ENCODE data around the gene DENND5B. TPM values are rescaled to one million over a fixed set of nuclear protein-coding genes. Genes with fewer than 3 reads are reported as not detected.
"Not testable (repeated sequence)": the region's sequence is repeated elsewhere in the genome, so short reads cannot be mapped to it uniquely, and the experiment has no call there.

DENND5B gene
- total RNA-seq, 1 donor, result 18.8 TPM

DNA sequence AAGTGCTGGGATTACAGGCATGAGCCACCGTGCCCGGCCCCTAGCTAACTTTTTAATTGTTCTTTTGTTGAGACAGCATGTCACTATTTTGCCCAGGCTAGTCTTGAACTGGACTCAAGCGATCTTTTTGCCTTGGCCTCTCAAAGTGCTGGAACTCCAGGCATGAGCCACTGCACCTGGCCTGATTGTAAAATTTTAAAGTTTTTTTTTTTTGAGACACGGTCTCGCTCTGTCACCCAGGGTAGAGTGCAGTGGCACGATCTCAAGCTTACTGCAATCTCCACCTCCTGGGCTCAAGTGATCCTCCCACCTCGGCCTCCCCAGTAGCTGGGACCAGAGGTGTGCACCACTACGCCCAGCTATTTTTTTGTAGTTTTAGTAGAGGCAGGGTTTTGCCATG lies 185.9 kb downstream of the DENND5B start:
- Histone ChIP-seq H3K79me2 (ENCODE audit: insufficient read depth, low read length) (no peaks in the 10 kb centered on the region), H3K36me3 (ENCODE audit: insufficient read depth, low read length) (peaks cover 5% of the 10 kb centered on the region), H3K27me3 (ENCODE audit: insufficient read depth, low read length) (no peaks in the 10 kb centered on the region), H3K27ac (ENCODE audit: low read depth, low read length) (no peak overlapping the region), H3K4me2 (ENCODE audit: insufficient read depth, low read length) (no peak overlapping the region), H3K4me3 (ENCODE audit: insufficient read depth, low read length) (no peak overlapping the region), H3K4me1 (ENCODE audit: insufficient read depth, low read length) (peaks cover 4% of the 10 kb centered on the region), H3K9me3 (ENCODE audit: low read depth, low read length) (no peaks in the 10 kb centered on the region), H2AFZ (ENCODE audit: low read length) (no peak overlapping the region), H4K20me1 (ENCODE audit: insufficient read depth, low read length) (no peaks in the 10 kb centered on the region)
- DNase-seq (ENCODE audit: insufficient read length, low spot score, missing footprints), result no peak
- TF ChIP-seq, protein P1, sequence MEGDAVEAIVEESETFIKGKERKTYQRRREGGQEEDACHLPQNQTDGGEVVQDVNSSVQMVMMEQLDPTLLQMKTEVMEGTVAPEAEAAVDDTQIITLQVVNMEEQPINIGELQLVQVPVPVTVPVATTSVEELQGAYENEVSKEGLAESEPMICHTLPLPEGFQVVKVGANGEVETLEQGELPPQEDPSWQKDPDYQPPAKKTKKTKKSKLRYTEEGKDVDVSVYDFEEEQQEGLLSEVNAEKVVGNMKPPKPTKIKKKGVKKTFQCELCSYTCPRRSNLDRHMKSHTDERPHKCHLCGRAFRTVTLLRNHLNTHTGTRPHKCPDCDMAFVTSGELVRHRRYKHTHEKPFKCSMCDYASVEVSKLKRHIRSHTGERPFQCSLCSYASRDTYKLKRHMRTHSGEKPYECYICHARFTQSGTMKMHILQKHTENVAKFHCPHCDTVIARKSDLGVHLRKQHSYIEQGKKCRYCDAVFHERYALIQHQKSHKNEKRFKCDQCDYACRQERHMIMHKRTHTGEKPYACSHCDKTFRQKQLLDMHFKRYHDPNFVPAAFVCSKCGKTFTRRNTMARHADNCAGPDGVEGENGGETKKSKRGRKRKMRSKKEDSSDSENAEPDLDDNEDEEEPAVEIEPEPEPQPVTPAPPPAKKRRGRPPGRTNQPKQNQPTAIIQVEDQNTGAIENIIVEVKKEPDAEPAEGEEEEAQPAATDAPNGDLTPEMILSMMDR (IDR thresholded peaks at IDR 0.05; ENCODE audit: extremely low read depth, low read depth, low read length), result no peak

DNA sequence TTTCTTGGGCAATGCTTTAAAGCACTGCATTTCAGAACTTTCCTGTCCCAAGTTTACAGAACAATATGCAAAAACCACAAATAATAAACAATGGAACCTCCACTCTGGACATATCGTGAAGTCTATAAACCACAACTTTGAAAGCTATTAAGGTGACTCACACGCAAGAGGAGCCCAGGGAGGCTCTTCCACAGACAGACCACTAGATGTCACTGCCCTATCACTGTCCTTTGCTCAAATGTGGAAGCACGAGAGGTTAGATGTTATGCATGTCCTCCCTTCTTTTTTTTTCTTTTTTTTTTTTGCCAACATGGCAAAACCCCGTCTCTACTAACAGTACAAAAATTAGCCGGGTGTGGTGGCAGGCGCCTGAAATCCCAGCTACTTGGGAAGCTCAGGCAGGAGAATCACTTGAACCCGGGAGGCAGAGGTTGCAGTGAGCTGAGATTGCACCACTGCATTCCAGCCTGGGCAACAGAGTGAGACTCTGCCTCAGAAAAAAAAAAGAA lies 187.8 kb downstream of the DENND5B start:
- TF ChIP-seq, protein P1 (IDR thresholded peaks at IDR 0.05; ENCODE audit: extremely low read depth, low read depth, low read length), result peak; percentile 91
- H3K9me3 ChIP-seq (ENCODE audit: low read depth, low read length); H3K4me3 ChIP-seq (ENCODE audit: insufficient read depth, low read length); H4K20me1 ChIP-seq (ENCODE audit: insufficient read depth, low read length); H2AFZ ChIP-seq (ENCODE audit: low read length); H3K27me3 ChIP-seq (ENCODE audit: insufficient read depth, low read length); H3K36me3 ChIP-seq (ENCODE audit: insufficient read depth, low read length); H3K4me1 ChIP-seq (ENCODE audit: insufficient read depth, low read length); H3K79me2 ChIP-seq (ENCODE audit: insufficient read depth, low read length); H3K27ac ChIP-seq (ENCODE audit: low read depth, low read length): not testable (repeated sequence)
- DNase-seq (ENCODE audit: insufficient read length, low spot score, missing footprints), result peak; percentile 88
- peak overlapping the region; percentile 19 for H3K4me2 ChIP-seq (ENCODE audit: insufficient read depth, low read length)

DNA sequence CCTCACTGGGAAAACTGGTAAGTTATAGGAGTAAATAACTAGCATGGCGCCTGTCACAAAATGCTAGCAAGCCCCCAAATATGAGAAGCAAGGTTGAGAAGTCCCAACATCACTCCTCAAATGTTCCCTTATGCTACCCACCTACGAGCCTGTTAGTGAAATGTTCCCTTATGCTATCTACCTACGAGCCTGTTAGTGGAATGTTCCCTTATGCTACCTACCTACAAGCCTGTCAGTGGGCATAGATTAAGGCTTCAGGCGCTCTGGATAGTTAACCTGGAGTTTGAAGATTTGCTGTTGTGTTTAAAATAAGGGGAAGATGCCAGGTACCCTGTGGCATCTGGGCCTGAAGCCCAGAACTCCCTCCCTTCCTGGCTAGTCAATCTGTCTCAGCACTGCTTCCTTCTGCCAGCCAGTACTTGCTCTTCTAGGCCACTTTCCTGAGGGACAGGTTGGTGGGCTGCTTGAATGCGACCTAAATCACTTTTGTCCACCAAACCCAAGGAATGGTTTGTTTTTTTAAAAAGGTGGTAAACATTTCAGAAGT lies 197.9 kb downstream of the DENND5B start:
- Histone ChIP-seq H3K36me3 (ENCODE audit: insufficient read depth, low read length) (peaks cover 7% of the 10 kb centered on the region), H4K20me1 (ENCODE audit: insufficient read depth, low read length) (no peaks in the 10 kb centered on the region), H2AFZ (ENCODE audit: low read length) (no peak overlapping the region), H3K27ac (ENCODE audit: low read depth, low read length) (no peak overlapping the region), H3K79me2 (ENCODE audit: insufficient read depth, low read length) (no peaks in the 10 kb centered on the region), H3K27me3 (ENCODE audit: insufficient read depth, low read length) (no peaks in the 10 kb centered on the region), H3K4me1 (ENCODE audit: insufficient read depth, low read length) (no peaks in the 10 kb centered on the region), H3K4me2 (ENCODE audit: insufficient read depth, low read length) (no peak overlapping the region), H3K4me3 (ENCODE audit: insufficient read depth, low read length) (no peak overlapping the region), H3K9me3 (ENCODE audit: low read depth, low read length) (no peaks in the 10 kb centered on the region)
- DNase-seq (ENCODE audit: insufficient read length, low spot score, missing footprints), result no peak
- TF ChIP-seq, protein P1 (IDR thresholded peaks at IDR 0.05; ENCODE audit: extremely low read depth, low read depth, low read length), result no peak

- TF ChIP-seq, protein P1 (IDR thresholded peaks at IDR 0.05; ENCODE audit: extremely low read depth, low read depth, low read length), result no peak
- Histone ChIP-seq H4K20me1 (ENCODE audit: insufficient read depth, low read length) (no peaks in the 10 kb centered on the region), H3K27me3 (ENCODE audit: insufficient read depth, low read length) (no peaks in the 10 kb centered on the region), H3K36me3 (ENCODE audit: insufficient read depth, low read length) (peaks cover 11% of the 10 kb centered on the region), H3K27ac (ENCODE audit: low read depth, low read length) (no peak overlapping the region), H3K4me3 (ENCODE audit: insufficient read depth, low read length) (no peak overlapping the region), H3K4me2 (ENCODE audit: insufficient read depth, low read length) (no peak overlapping the region), H2AFZ (ENCODE audit: low read length) (no peak overlapping the region), H3K9me3 (ENCODE audit: low read depth, low read length) (no peaks in the 10 kb centered on the region), H3K4me1 (ENCODE audit: insufficient read depth, low read length) (no peaks in the 10 kb centered on the region), H3K79me2 (ENCODE audit: insufficient read depth, low read length) (no peaks in the 10 kb centered on the region)
- no peak for DNase-seq (ENCODE audit: insufficient read length, low spot score, missing footprints)
Observed at GRCh38 chr12:31390991-31391390, 199.9 kb downstream of the DENND5B start.
